H9 (cell line): Measurements from ENCODE around the gene CIT. TPM values are rescaled to one million over a fixed set of nuclear protein-coding genes. Genes with fewer than 3 reads are reported as not detected.

Experiments
- DNase-seq: peaks from one replicate; pipeline ENCODE4 v3.0.0-alpha.2; 2017
- H2AFZ ChIP-seq: one replicate; pipeline ENCODE4 v1.6.1; 2013; ENCODE audit warnings: mild to moderate bottlenecking, low read length, control low read depth, moderate library complexity
- H2AK5ac ChIP-seq: 2 replicates; pipeline ENCODE4 v1.6.1; 2013; ENCODE audit warnings: low read length, control low read depth, mixed read lengths; ENCODE audit not compliant: insufficient read length
- H2BK120ac ChIP-seq: one replicate; pipeline ENCODE4 v1.6.1; 2013; ENCODE audit warnings: low read depth, mild to moderate bottlenecking, low read length, control low read depth, inconsistent platforms; ENCODE audit not compliant: poor library complexity, severe bottlenecking
- H2BK12ac ChIP-seq: 2 replicates; pipeline ENCODE4 v1.6.1; 2013; ENCODE audit warnings: low read length, control low read depth, mixed read lengths, low read depth; ENCODE audit not compliant: insufficient read length
- H2BK15ac ChIP-seq: 2 replicates; pipeline ENCODE4 v1.6.1; 2013; ENCODE audit warnings: low read depth, low read length, control low read depth
- H2BK20ac ChIP-seq: one replicate; pipeline ENCODE4 v1.6.1; 2013; ENCODE audit warnings: low read depth, mild to moderate bottlenecking, low read length, control low read depth, inconsistent platforms; ENCODE audit not compliant: poor library complexity, severe bottlenecking
- H2BK5ac ChIP-seq: 2 replicates; pipeline ENCODE4 v1.6.1; 2013; ENCODE audit warnings: low read length, control low read depth, mixed read lengths; ENCODE audit not compliant: insufficient read length
- H3K14ac ChIP-seq: 2 replicates; pipeline ENCODE4 v1.6.1; 2013; ENCODE audit warnings: low read length, control low read depth; ENCODE audit not compliant: insufficient read depth
- H3K18ac ChIP-seq: 2 replicates; pipeline ENCODE4 v1.6.1; 2013; ENCODE audit warnings: low read depth, mild to moderate bottlenecking, mixed read lengths, low read length, control low read depth; ENCODE audit not compliant: insufficient read length
- H3K23ac ChIP-seq: 2 replicates; pipeline ENCODE4 v1.6.1; 2013; ENCODE audit warnings: low read length, control low read depth, mixed read lengths, low read depth; ENCODE audit not compliant: insufficient read length
- H3K23me2 ChIP-seq: 2 replicates; pipeline ENCODE4 v1.6.1; 2013; ENCODE audit warnings: low read depth, mild to moderate bottlenecking, mixed read lengths, low read length, control low read depth; ENCODE audit not compliant: insufficient read length, poor library complexity, severe bottlenecking
- H3K27ac ChIP-seq: 2 replicates; pipeline ENCODE4 v1.5.1; 2013; ENCODE audit warnings: low read length, control low read depth, mixed read lengths, low read depth; ENCODE audit not compliant: insufficient read length
- H3K27me3 ChIP-seq: 2 replicates; pipeline ENCODE4 v1.6.1; 2013; ENCODE audit warnings: low read length, control low read depth, inconsistent platforms; ENCODE audit not compliant: insufficient read depth
- H3K4ac ChIP-seq: 2 replicates; pipeline ENCODE4 v1.6.1; 2013; ENCODE audit warnings: low read depth, mild to moderate bottlenecking, control low read depth, inconsistent platforms, low read length, moderate library complexity
- H3K4me1 ChIP-seq: 2 replicates; pipeline ENCODE4 v1.6.1; 2013; ENCODE audit warnings: low read length, control low read depth, inconsistent platforms; ENCODE audit not compliant: insufficient read depth
- H3K4me2 ChIP-seq: 2 replicates; pipeline ENCODE4 v1.6.1; 2013; ENCODE audit warnings: low read length, control low read depth, mixed read lengths; ENCODE audit not compliant: insufficient read length, insufficient read depth
- H3K56ac ChIP-seq: 2 replicates; pipeline ENCODE4 v1.6.1; 2013; ENCODE audit warnings: low read depth, mild to moderate bottlenecking, mixed read lengths, low read length, control low read depth; ENCODE audit not compliant: insufficient read length
- H3K79me1 ChIP-seq: 2 replicates; pipeline ENCODE4 v1.6.1; 2013; ENCODE audit warnings: low read depth, mild to moderate bottlenecking, moderate library complexity, low read length, control low read depth, inconsistent platforms; ENCODE audit not compliant: insufficient read depth, poor library complexity, severe bottlenecking
- H3K79me2 ChIP-seq: 2 replicates; pipeline ENCODE4 v1.6.1; 2013; ENCODE audit warnings: low read length, control low read depth, inconsistent platforms; ENCODE audit not compliant: insufficient read depth
- H3K9ac ChIP-seq: 2 replicates; pipeline ENCODE4 v1.6.1; 2013; ENCODE audit warnings: low read length, control low read depth, mixed read lengths; ENCODE audit not compliant: insufficient read length; ENCODE audit errors: extremely low read depth
- H3K9me3 ChIP-seq: one replicate; pipeline ENCODE4 v1.6.1; 2013; ENCODE audit warnings: low read depth, low read length, inconsistent platforms; ENCODE audit not compliant: control insufficient read depth
- H3T11ph ChIP-seq: one replicate; pipeline ENCODE4 v1.6.1; 2013; ENCODE audit warnings: mild to moderate bottlenecking, low read length, control low read depth, inconsistent platforms
- H4K20me1 ChIP-seq: one replicate; pipeline ENCODE4 v1.6.1; 2013; ENCODE audit not compliant: control insufficient read depth, insufficient read length, insufficient read depth
- H4K5ac ChIP-seq: 2 replicates; pipeline ENCODE4 v1.6.1; 2013; ENCODE audit warnings: low read depth, mild to moderate bottlenecking, mixed read lengths, low read length, control low read depth; ENCODE audit not compliant: insufficient read length
- H4K8ac ChIP-seq: replicated peaks from 2 replicates; pipeline ENCODE4 v1.6.1; 2013; ENCODE audit warnings: low read length, control low read depth, mixed read lengths, low read depth; ENCODE audit not compliant: insufficient read length
- H4K91ac ChIP-seq: 2 replicates; pipeline ENCODE4 v1.6.1; 2013; ENCODE audit warnings: low read depth, mild to moderate bottlenecking, moderate library complexity, mixed read lengths, low read length, control low read depth; ENCODE audit not compliant: insufficient read length
- H3K27ac Mint-ChIP-seq, 3 experiments: 2 replicates in 2 of 3; 3 replicates in 1 of 3; pipeline ENCODE4 v1.8.0; 2020 to 2021; ENCODE audit warnings: mixed read lengths in 3 of 3, mild to moderate bottlenecking in 1 of 3, moderate library complexity in 1 of 3
- H3K27me3 Mint-ChIP-seq: 2 replicates; pipeline ENCODE4 v1.8.0; 2021; ENCODE audit warnings: low read depth, mild to moderate bottlenecking, moderate library complexity, mixed read lengths
- H3K36me3 Mint-ChIP-seq, 3 experiments: 2 replicates in 2 of 3; 3 replicates in 1 of 3; pipeline ENCODE4 v1.8.0; 2020 to 2021; ENCODE audit warnings: low read depth in 3 of 3, mixed read lengths in 3 of 3; ENCODE audit not compliant: insufficient read depth in 1 of 3
- H3K4me1 Mint-ChIP-seq, 2 experiments: 2 replicates each; pipeline ENCODE4 v1.8.0; 2020; ENCODE audit warnings: mixed read lengths in 2 of 2
- H3K4me3 Mint-ChIP-seq, 2 experiments: 2 replicates in 1 of 2; 3 replicates in 1 of 2; pipeline ENCODE4 v1.8.0; 2020 to 2021; ENCODE audit warnings: mild to moderate bottlenecking in 2 of 2, mixed read lengths in 2 of 2, moderate library complexity in 1 of 2
- H3K9me3 Mint-ChIP-seq, 2 experiments: 2 replicates in 1 of 2; 3 replicates in 1 of 2; pipeline ENCODE4 v1.8.0; 2020; ENCODE audit warnings: mild to moderate bottlenecking in 2 of 2, mixed read lengths in 2 of 2, moderate library complexity in 1 of 2
- WGBS: extraction: QIAGEN DNeasy Blood & Tissue Kit; methylation state at CpG from one replicate; pipeline ENCODE4 v1.1.7; 2013; ENCODE audit warnings: missing lambda C conversion rate, low lambda C conversion rate, mixed read lengths; ENCODE audit not compliant: insufficient read length; ENCODE audit errors: extremely low coverage; 5-methylcytosine and 5-hydroxymethylcytosine counted together
- total RNA-seq: library from RNA; stranded (reverse); gene quantifications from 2 replicates; pipeline ENCODE4 v1.2.1, GENCODE V29; 2021
- TF ChIP-seq, protein P1 (sequence below): fragments of 200-600 bp; sonication (generic); conservative IDR thresholded peaks from 3 replicates; pipeline ENCODE4 v1.8.0; 2021; ENCODE audit warnings: antibody characterized with exemption, mild to moderate bottlenecking

The CIT gene
- total RNA-seq, 1 experiment from 2014 or later, result 55.3 TPM

DNA sequence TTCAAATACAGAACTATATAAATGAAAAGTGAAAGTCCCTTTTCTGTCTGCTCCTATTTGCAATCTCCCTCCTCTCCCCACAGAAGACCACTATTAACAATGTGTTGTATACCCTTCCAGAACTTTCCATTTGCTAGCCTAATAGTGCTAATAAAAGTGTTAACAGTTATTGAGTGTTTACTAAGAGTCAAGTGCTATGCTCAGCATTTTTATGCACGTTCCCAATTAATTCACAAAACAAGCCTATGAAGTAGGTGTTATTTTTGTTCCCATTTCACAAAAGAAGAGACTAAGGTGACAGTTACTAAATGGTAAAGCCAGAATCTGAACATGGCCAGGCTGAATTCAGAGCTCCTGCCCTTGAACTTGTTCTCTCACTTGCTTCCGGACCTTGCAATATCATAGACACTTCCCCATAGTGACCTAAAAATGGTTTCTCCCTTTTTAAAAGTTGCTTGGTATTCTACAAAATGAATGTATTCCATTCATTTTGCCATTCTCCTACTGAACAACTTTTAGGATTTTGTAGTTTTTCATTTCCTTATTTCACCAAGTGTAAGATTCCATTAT lies 210.8 kb downstream of the CIT start:
- Histone ChIP-seq H2AFZ (no peak overlapping the region), H2BK5ac (no peak overlapping the region), H3K4me1 (no peaks in the 10 kb centered on the region), H3K27me3 (no peaks in the 10 kb centered on the region), H2AK5ac (no peak overlapping the region), H3K4ac (no peak overlapping the region), H4K91ac (no peak overlapping the region), H3T11ph (no peak overlapping the region), H3K23me2 (no peaks in the 10 kb centered on the region), H3K9ac (no peak overlapping the region), H3K4me2 (no peak overlapping the region), H4K8ac (no peak overlapping the region), H3K79me1 (peaks cover 4% of the 10 kb centered on the region), H3K14ac (no peak overlapping the region), H2BK12ac (no peak overlapping the region), H2BK120ac (no peak overlapping the region), H4K20me1 (no peaks in the 10 kb centered on the region), H3K27ac (no peak overlapping the region), H3K23ac (no peak overlapping the region), H3K18ac (no peak overlapping the region), H2BK20ac (no peak overlapping the region), H3K79me2 (no peaks in the 10 kb centered on the region), H4K5ac (no peak overlapping the region), H3K9me3 (no peaks in the 10 kb centered on the region), H2BK15ac (no peak overlapping the region), H3K56ac (no peak overlapping the region)
- no CpG with 5 or more reads among the region's 2 CpGs for WGBS
- Mint-ChIP-seq H3K27me3 (peaks cover 10% of the 10 kb centered on the region), H3K4me1 (peaks cover 13 to 15% of the 10 kb centered on the region in 2 experiments), H3K4me3 (no peak overlapping the region), H3K27ac (no peak overlapping the region), H3K9me3 (no peaks in the 10 kb centered on the region), H3K36me3 (peaks cover 4 to 20% (median 15%) of the 10 kb centered on the region in 3 experiments)
- DNase-seq, result no peak
- TF ChIP-seq, protein P1, sequence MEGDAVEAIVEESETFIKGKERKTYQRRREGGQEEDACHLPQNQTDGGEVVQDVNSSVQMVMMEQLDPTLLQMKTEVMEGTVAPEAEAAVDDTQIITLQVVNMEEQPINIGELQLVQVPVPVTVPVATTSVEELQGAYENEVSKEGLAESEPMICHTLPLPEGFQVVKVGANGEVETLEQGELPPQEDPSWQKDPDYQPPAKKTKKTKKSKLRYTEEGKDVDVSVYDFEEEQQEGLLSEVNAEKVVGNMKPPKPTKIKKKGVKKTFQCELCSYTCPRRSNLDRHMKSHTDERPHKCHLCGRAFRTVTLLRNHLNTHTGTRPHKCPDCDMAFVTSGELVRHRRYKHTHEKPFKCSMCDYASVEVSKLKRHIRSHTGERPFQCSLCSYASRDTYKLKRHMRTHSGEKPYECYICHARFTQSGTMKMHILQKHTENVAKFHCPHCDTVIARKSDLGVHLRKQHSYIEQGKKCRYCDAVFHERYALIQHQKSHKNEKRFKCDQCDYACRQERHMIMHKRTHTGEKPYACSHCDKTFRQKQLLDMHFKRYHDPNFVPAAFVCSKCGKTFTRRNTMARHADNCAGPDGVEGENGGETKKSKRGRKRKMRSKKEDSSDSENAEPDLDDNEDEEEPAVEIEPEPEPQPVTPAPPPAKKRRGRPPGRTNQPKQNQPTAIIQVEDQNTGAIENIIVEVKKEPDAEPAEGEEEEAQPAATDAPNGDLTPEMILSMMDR, result no peak
